Endothelial cell (in vitro differentiated cells): ENCODE measurements around the gene FGFBP1. TPM values are rescaled to one million over a fixed set of nuclear protein-coding genes. Genes with fewer than 3 reads are reported as not detected.
"Not testable (repeated sequence)": the region's sequence is repeated elsewhere in the genome, so short reads cannot be mapped to it uniquely, and the experiment has no call there.

ENCODE experiments used
- DNase-seq: peaks from one replicate; pipeline ENCODE4 v3.0.0; 2021; ENCODE audit warnings: low spot score
- H3K27ac Mint-ChIP-seq: one replicate; pipeline ENCODE4 v1.8.0; 2021; ENCODE audit warnings: mixed read lengths, inconsistent platforms; ENCODE audit not compliant: unreplicated experiment
- H3K27me3 Mint-ChIP-seq: one replicate; pipeline ENCODE4 v1.8.0; 2021; ENCODE audit warnings: mild to moderate bottlenecking, moderate library complexity, mixed read lengths, inconsistent platforms; ENCODE audit not compliant: unreplicated experiment
- H3K36me3 Mint-ChIP-seq: one replicate; pipeline ENCODE4 v1.8.0; 2021; ENCODE audit warnings: mild to moderate bottlenecking, low read depth, mixed read lengths, inconsistent platforms; ENCODE audit not compliant: unreplicated experiment
- H3K4me1 Mint-ChIP-seq: one replicate; pipeline ENCODE4 v1.8.0; 2021; ENCODE audit warnings: mild to moderate bottlenecking, mixed read lengths, inconsistent platforms; ENCODE audit not compliant: unreplicated experiment
- H3K4me3 Mint-ChIP-seq: one replicate; pipeline ENCODE4 v1.8.0; 2021; ENCODE audit warnings: mild to moderate bottlenecking, mixed read lengths, inconsistent platforms; ENCODE audit not compliant: unreplicated experiment
- H3K9me3 Mint-ChIP-seq: one replicate; pipeline ENCODE4 v1.8.0; 2021; ENCODE audit warnings: mixed read lengths, inconsistent platforms; ENCODE audit not compliant: unreplicated experiment
- CTCF ChIP-seq: fragments of 200-600 bp; sonication (generic); IDR thresholded peaks from one replicate; pipeline ENCODE4 v1.5.0; 2021; ENCODE audit warnings: antibody characterized with exemption; ENCODE audit not compliant: unreplicated experiment
- total RNA-seq: library from RNA; stranded (reverse); fragmentation: NEBNext Ultra II Directional; extraction: Animal tissue kit (Norgen Biotek cat#: 25700); gene quantifications from one replicate; pipeline ENCODE4 v1.2.1, GENCODE V29; 2021; ENCODE audit not compliant: unreplicated experiment

FGFBP1 gene
- total RNA-seq, 1 donor from 2014 or later, result not detected

- TF ChIP-seq CTCF, result no peak
- no peaks in the 10 kb centered on the region for H3K9me3 Mint-ChIP-seq
- peaks cover 7% of the 10 kb centered on the region for H3K27me3 Mint-ChIP-seq
- H3K4me3 Mint-ChIP-seq, result no peak overlapping the region
- no peak for DNase-seq
- H3K4me1 Mint-ChIP-seq, result no peaks in the 10 kb centered on the region
- no peak overlapping the region for H3K27ac Mint-ChIP-seq
- no peaks in the 10 kb centered on the region for H3K36me3 Mint-ChIP-seq
These were observed 17.0 kb downstream of the FGFBP1 start for GRCh38 chr4:15921592-15921932.

DNA sequence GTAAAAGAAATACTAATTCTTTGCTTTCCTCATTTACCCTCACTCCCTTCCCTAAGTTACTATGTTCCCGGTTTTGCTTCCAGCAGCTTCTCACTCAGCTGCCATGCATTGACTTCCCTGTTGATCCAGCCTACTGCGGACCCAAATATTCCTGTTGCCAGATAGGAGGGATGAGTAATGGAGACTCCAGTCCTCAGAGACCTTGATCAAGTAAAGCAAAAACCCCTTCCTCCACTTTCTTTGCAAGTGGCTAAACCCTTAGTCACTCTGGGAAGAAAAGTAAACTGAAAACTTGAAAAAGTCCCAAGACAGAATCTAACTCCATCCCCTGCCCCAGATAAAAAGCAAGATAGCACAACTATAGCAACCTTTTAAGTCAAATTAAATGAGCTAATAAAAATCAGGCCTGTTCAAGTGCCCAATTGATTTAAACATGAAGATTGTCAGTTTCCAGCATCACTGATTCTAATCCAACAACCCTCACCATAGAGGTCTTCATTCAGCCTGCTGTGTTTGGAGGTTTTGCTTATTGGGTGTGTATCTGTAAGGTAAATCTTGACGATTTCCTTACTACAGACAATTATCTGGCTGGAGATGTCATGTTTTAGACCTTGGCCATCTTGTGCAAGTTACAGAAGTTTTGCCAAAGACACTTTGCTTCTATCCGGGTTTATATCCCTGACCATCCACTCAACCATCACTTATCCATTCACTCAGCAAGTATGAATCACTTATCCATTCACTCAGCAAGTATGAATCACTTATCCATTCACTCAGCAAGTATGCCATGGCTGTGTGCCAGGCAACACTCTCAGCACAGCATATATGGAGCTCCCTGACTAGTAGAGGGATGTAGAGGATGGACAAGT is 17.6 kb downstream of the FGFBP1 start:
- Mint-ChIP-seq H3K4me1 (no peaks in the 10 kb centered on the region), H3K36me3 (no peaks in the 10 kb centered on the region), H3K27me3 (peaks cover 7% of the 10 kb centered on the region), H3K4me3 (no peak overlapping the region), H3K27ac (no peak overlapping the region), H3K9me3 (peaks cover under 1% of the 10 kb centered on the region)
- no peak for DNase-seq
- TF ChIP-seq CTCF, result no peak

- Mint-ChIP-seq H3K9me3 (peaks cover 4% of the 10 kb centered on the region), H3K27ac (no peak overlapping the region), H3K27me3 (peaks cover 2% of the 10 kb centered on the region), H3K4me3 (no peak overlapping the region), H3K36me3 (no peaks in the 10 kb centered on the region), H3K4me1 (no peaks in the 10 kb centered on the region)
- DNase-seq, result no peak
- TF ChIP-seq CTCF, result no peak
These were observed 19.9 kb downstream of the FGFBP1 start for GRCh38 chr4:15918484-15919129.

DNA sequence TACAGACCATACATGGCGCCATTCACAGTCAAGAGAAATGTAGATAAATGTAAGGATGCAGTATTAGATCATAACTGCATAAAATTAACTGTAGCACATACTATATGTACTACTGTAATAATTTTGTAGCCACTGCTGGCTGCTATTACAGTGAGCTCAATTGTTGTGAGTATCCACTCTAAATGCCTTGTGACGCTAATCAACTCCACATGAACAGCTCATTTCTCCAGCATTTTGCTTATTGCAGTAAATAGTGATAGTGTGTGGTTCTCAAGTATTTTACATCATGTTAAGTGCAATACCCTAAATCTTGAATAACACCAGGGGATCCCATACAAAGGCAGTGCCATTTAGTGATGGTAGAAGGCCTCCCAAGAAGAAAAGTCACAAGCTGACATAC is 21.2 kb downstream of the FGFBP1 start:
- peaks cover 2% of the 10 kb centered on the region for H3K27me3 Mint-ChIP-seq
- no peak for DNase-seq
- H3K27ac Mint-ChIP-seq, result no peak overlapping the region
- peaks cover 4% of the 10 kb centered on the region for H3K9me3 Mint-ChIP-seq
- TF ChIP-seq CTCF, result no peak
- H3K36me3 Mint-ChIP-seq, result no peaks in the 10 kb centered on the region
- H3K4me1 Mint-ChIP-seq, result no peaks in the 10 kb centered on the region
- no peak overlapping the region for H3K4me3 Mint-ChIP-seq

DNA sequence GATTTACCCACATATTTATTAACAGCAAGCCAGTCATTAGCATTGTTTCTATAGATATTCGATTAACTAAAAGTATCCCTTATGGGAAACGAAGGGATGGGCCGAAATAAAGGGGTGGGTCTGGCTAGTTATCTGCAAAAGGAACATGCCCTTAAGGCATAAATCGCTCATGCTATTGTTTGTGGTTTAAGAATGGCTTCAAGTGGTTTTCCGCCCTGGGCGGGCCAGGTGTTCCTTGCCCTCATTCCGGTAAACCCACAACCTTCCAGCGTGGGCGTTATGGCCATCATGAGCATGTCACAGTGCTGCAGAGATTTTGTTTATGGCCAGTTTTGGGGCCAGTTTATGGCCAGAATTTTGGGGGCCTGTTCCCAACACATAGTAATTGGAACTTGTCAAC is 22.2 kb downstream of the FGFBP1 start:
- not testable (repeated sequence) for H3K36me3 Mint-ChIP-seq, H3K4me1 Mint-ChIP-seq, H3K27ac Mint-ChIP-seq, DNase-seq, H3K27me3 Mint-ChIP-seq, H3K9me3 Mint-ChIP-seq, H3K4me3 Mint-ChIP-seq
